AG09319 (cell line): Measurements from ENCODE around the gene CDH20.

Experiments
- DNase-seq: peaks from one replicate; pipeline ENCODE4 v3.0.0-alpha.2; 2010; ENCODE audit warnings: low read depth; ENCODE audit errors: extremely low read depth
- CTCF ChIP-seq: IDR thresholded peaks from 2 replicates; pipeline ENCODE4 v1.5.1; 2011; ENCODE audit warnings: low read depth, mild to moderate bottlenecking, inconsistent platforms, low read length, moderate library complexity

The CDH20 gene

DNA sequence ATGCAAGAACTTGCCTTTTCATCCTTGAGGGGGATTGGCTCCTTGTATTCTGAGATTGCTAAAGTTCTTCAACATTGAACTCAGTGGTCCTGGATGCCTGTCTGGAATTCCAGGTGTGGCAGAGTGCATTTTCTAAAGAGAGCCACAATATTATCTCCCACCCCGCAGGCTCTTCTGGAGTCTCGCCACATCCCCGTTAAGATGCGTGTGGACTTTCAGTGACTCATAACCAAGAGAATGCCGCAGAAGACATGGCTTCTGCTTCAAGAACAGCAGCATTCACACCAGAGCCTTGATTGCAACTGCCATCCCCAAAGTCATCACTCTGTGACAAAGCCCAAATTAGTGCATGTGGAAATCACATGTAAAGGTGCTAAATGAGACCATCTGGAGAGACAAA, 142.7 kb downstream of the CDH20 start:
- DNase-seq = no peak
- TF ChIP-seq CTCF = no peak

- no peak for DNase-seq
- TF ChIP-seq CTCF = no peak
Measured at GRCh38 chr18:61489334-61489733, 156.1 kb downstream of the CDH20 start.

DNA sequence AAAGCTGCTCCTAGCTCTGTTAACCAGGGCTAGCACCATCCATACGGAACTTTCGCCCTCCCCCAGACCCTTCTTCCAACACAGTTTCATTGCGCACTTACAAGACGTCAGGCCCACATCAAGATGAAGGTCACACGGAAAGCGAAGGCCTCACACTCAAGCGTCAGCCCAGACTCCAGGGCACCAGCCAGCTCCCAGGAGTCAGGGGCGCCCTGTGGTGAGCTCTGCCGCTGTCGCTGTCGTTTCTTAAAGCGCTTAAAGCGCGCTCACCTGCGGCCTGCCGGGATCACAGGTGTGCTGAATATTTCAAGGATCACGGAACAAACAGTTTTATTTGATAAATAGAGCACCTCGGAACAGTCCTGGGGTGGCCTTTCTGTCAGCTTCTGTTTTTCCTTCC, 163.1 kb downstream of the CDH20 start:
- no peak for TF ChIP-seq CTCF
- DNase-seq = no peak

DNA sequence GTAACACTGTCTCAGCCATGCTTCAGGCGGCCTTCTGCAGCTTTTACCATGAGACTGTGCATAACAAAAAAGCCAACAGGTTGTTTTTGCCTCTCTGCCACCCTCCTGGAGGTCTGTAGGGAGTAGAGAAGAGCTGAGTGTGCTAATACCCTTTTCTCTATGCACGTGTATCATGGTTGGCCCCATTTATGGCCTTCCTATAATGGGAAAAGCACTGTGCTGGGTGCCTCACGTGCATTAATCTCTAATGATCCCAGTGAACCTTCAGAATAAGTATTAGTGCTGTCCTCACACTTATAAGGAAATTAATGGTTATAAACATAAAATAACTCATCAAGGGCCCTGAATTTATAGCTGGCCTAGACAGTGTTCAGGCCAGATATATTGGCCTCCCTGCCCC, 164.2 kb downstream of the CDH20 start:
- no peak for DNase-seq
- no peak for TF ChIP-seq CTCF

DNA sequence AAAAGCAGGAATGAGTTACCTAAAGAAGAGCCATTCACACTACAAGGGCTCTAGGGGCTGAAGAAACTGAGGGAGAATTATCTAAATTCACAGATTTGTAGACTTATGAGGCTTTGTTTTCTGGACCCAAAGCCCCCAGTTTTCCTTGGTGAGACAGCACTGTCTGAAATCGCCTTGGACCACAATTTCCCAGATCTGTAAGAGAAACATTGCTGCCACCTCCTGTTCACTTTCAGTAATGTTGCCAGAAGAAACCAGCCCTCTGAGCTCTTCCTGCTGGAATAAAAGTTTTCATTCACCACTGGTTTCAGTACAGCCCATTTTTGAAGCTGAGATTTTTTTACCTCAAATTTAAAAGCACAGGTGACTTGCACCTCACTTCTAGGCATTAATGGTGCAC, 169.2 kb downstream of the CDH20 start:
- peak; percentile 77 for TF ChIP-seq CTCF
- peak; percentile 29 for DNase-seq

- TF ChIP-seq CTCF = no peak
- DNase-seq = no peak
Measured at GRCh38 chr18:61503688-61504087, 170.5 kb downstream of the CDH20 start.

GRCh38 chr18:61528961-61529360, 195.7 kb downstream of the CDH20 start:
- no peak for DNase-seq

More at GRCh38 chr18:61528961-61529360, 195.7 kb downstream of the CDH20 start:
- no peak for TF ChIP-seq CTCF
